WTC11 (cell line): ENCODE measurements around the gene R3HDML. TPM values are rescaled to one million over a fixed set of nuclear protein-coding genes. Genes with fewer than 3 reads are reported as not detected.
"Not testable (repeated sequence)": the region's sequence is repeated elsewhere in the genome, so short reads cannot be mapped to it uniquely, and the experiment has no call there.

Experiments
- ATAC-seq: fragments of 200-7000 bp; cut with Tn5 transposase; 2 replicates; pipeline ENCODE4 v1.10.0; 2021; ENCODE audit warnings: mild to moderate bottlenecking, moderate library complexity
- CTCF ChIA-PET: fragments of 300-600 bp; sonication (Branson Sonifier 250); formaldehyde crosslinking; loops from one replicate; lab custom pipeline; 2021; ENCODE audit warnings: antibody characterized with exemption; lab: Charles Lee
- POLR2A ChIA-PET: fragments of 350-600 bp; sonication (Branson Sonifier 250); formaldehyde crosslinking; loops from one replicate; lab custom pipeline; 2021; ENCODE audit warnings: antibody characterized with exemption; lab: Charles Lee
- DNase-seq: peaks from one replicate; pipeline ENCODE4 v3.0.0; 2021; ENCODE audit warnings: low spot score
- H3K27ac Mint-ChIP-seq: 2 replicates; pipeline ENCODE4 v1.8.0; 2021; ENCODE audit warnings: mixed read lengths
- H3K27me3 Mint-ChIP-seq: 2 replicates; pipeline ENCODE4 v1.8.0; 2021; ENCODE audit warnings: low read depth, mild to moderate bottlenecking, moderate library complexity, mixed read lengths
- H3K36me3 Mint-ChIP-seq: 2 replicates; pipeline ENCODE4 v1.8.0; 2021; ENCODE audit warnings: mixed read lengths
- H3K4me1 Mint-ChIP-seq: 2 replicates; pipeline ENCODE4 v1.8.0; 2022; ENCODE audit warnings: mixed read lengths
- H3K4me3 Mint-ChIP-seq: 2 replicates; pipeline ENCODE4 v1.8.0; 2021; ENCODE audit warnings: mild to moderate bottlenecking, moderate library complexity, mixed read lengths
- H3K9me3 Mint-ChIP-seq: 2 replicates; pipeline ENCODE4 v1.8.0; 2021; ENCODE audit warnings: mixed read lengths
- ATF1 ChIP-seq: sonication (generic); formaldehyde crosslinking; IDR thresholded peaks from 2 replicates; pipeline ENCODE4 v1.8.1; 2023; ENCODE audit warnings: mild to moderate bottlenecking, moderate library complexity, missing genetic modification reagents
- CREB1 ChIP-seq: sonication (generic); formaldehyde crosslinking; IDR thresholded peaks from 2 replicates; pipeline ENCODE4 v1.8.0; 2023; ENCODE audit warnings: mild to moderate bottlenecking, missing genetic modification reagents
- FOXK1 ChIP-seq: sonication (generic); formaldehyde crosslinking; IDR thresholded peaks from 2 replicates; pipeline ENCODE4 v1.8.0; 2022; ENCODE audit warnings: mild to moderate bottlenecking, moderate library complexity, missing genetic modification reagents
- JAZF1 ChIP-seq: fragments of 250-450 bp; sonication (Bioruptor Pico); IDR thresholded peaks from 2 replicates; pipeline ENCODE4 v1.9.0; 2021; ENCODE audit warnings: moderate library complexity, mild to moderate bottlenecking, inconsistent platforms
- RELA ChIP-seq: sonication (generic); formaldehyde crosslinking; IDR thresholded peaks from 2 replicates; pipeline ENCODE4 v1.8.1; 2022; ENCODE audit warnings: missing genetic modification reagents, mild to moderate bottlenecking, borderline replicate concordance
- SP1 ChIP-seq: sonication (generic); formaldehyde crosslinking; conservative IDR thresholded peaks from 2 replicates; pipeline ENCODE4 v1.8.1; 2022; ENCODE audit warnings: missing genetic modification reagents
- TEAD1 ChIP-seq: sonication (generic); formaldehyde crosslinking; IDR thresholded peaks from 2 replicates; pipeline ENCODE4 v1.8.0; 2022; ENCODE audit warnings: mild to moderate bottlenecking, missing genetic modification reagents
- ZNF219 ChIP-seq: sonication (generic); formaldehyde crosslinking; IDR thresholded peaks from 2 replicates; pipeline ENCODE4 v1.8.0; 2023; ENCODE audit warnings: missing genetic modification reagents, mild to moderate bottlenecking, borderline replicate concordance
- ZNF671 ChIP-seq: fragments of 250-450 bp; sonication (Bioruptor Pico); IDR thresholded peaks from 2 replicates; pipeline ENCODE4 v1.8.0; 2021; ENCODE audit warnings: mild to moderate bottlenecking
- total RNA-seq: library from RNA; stranded (reverse); gene quantifications from 3 replicates; pipeline ENCODE4 v1.2.3, GENCODE V29; 2021
- TF ChIP-seq, protein P1 (sequence below): sonication (generic); formaldehyde crosslinking; IDR thresholded peaks from 2 replicates; pipeline ENCODE4 v1.8.0; 2023; ENCODE audit warnings: missing genetic modification reagents, mild to moderate bottlenecking, borderline replicate concordance
- TF ChIP-seq, protein P2 (sequence below): sonication (generic); formaldehyde crosslinking; IDR thresholded peaks from 2 replicates; pipeline ENCODE4 v1.8.1; 2022; ENCODE audit warnings: mild to moderate bottlenecking, missing genetic modification reagents, moderate library complexity, borderline replicate concordance
- TF ChIP-seq, protein P3 (sequence below): sonication (generic); formaldehyde crosslinking; IDR thresholded peaks from 2 replicates; pipeline ENCODE4 v1.8.1; 2023; ENCODE audit warnings: mild to moderate bottlenecking, missing genetic modification reagents, moderate library complexity
- TF ChIP-seq, protein P4 (sequence below): sonication (generic); formaldehyde crosslinking; IDR thresholded peaks from 2 replicates; pipeline ENCODE4 v1.8.0; 2022; ENCODE audit warnings: mild to moderate bottlenecking, missing genetic modification reagents
- TF ChIP-seq, protein P5 (sequence below): fragments of 200-600 bp; IDR thresholded peaks from 2 replicates; pipeline ENCODE4 v1.8.0; 2022; ENCODE audit warnings: antibody characterized with exemption
- TF ChIP-seq, protein P6 (sequence below): fragments of 250-450 bp; sonication (Bioruptor Pico); IDR thresholded peaks from 2 replicates; pipeline ENCODE4 v1.9.0; 2021; ENCODE audit warnings: moderate library complexity, mild to moderate bottlenecking, inconsistent platforms, borderline replicate concordance

R3HDML gene
- total RNA-seq, 1 experiment from 2014 or later: not detected

DNA sequence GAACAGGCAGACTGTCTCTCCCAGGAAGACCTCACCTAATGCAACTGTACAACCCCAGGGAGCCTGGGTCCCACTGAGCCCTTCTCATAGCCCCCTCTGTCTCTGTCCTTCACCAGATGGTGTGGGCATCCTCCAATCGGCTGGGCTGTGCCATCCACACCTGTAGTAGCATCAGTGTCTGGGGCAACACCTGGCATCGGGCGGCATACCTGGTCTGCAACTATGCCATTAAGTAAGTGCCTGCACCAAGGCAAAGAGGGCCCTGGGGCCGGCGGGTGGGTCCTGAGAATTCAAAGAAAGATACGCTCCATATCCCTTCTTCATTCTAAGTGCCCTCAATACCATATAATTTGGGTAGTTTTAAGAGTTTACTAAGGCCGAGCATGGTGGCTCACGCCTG is 8.3 kb downstream of the R3HDML start:
- Mint-ChIP-seq H3K4me3 (no peak overlapping the region), H3K27me3 (no peaks in the 10 kb centered on the region)
- CTCF ChIA-PET: interaction anchor here (1.2 to 1.3 kb wide), 2 partner anchors 34 to 123 kb away, joined by 3 to 5 read pairs; partner anchors contain the start of gene FITM2
- DNase-seq: no peak
- TF ChIP-seq, protein P1, sequence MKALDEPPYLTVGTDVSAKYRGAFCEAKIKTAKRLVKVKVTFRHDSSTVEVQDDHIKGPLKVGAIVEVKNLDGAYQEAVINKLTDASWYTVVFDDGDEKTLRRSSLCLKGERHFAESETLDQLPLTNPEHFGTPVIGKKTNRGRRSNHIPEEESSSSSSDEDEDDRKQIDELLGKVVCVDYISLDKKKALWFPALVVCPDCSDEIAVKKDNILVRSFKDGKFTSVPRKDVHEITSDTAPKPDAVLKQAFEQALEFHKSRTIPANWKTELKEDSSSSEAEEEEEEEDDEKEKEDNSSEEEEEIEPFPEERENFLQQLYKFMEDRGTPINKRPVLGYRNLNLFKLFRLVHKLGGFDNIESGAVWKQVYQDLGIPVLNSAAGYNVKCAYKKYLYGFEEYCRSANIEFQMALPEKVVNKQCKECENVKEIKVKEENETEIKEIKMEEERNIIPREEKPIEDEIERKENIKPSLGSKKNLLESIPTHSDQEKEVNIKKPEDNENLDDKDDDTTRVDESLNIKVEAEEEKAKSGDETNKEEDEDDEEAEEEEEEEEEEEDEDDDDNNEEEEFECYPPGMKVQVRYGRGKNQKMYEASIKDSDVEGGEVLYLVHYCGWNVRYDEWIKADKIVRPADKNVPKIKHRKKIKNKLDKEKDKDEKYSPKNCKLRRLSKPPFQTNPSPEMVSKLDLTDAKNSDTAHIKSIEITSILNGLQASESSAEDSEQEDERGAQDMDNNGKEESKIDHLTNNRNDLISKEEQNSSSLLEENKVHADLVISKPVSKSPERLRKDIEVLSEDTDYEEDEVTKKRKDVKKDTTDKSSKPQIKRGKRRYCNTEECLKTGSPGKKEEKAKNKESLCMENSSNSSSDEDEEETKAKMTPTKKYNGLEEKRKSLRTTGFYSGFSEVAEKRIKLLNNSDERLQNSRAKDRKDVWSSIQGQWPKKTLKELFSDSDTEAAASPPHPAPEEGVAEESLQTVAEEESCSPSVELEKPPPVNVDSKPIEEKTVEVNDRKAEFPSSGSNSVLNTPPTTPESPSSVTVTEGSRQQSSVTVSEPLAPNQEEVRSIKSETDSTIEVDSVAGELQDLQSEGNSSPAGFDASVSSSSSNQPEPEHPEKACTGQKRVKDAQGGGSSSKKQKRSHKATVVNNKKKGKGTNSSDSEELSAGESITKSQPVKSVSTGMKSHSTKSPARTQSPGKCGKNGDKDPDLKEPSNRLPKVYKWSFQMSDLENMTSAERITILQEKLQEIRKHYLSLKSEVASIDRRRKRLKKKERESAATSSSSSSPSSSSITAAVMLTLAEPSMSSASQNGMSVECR: no peak
- TF ChIP-seq ZNF671 (CRISPR knock-in tag): no peak
- TF ChIP-seq, protein P2, sequence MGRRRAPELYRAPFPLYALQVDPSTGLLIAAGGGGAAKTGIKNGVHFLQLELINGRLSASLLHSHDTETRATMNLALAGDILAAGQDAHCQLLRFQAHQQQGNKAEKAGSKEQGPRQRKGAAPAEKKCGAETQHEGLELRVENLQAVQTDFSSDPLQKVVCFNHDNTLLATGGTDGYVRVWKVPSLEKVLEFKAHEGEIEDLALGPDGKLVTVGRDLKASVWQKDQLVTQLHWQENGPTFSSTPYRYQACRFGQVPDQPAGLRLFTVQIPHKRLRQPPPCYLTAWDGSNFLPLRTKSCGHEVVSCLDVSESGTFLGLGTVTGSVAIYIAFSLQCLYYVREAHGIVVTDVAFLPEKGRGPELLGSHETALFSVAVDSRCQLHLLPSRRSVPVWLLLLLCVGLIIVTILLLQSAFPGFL (CRISPR knock-in tag): no peak
- no peak for TF ChIP-seq ZNF219 (CRISPR knock-in tag)
- no peak for TF ChIP-seq CREB1 (CRISPR knock-in tag)
- TF ChIP-seq, protein P3, sequence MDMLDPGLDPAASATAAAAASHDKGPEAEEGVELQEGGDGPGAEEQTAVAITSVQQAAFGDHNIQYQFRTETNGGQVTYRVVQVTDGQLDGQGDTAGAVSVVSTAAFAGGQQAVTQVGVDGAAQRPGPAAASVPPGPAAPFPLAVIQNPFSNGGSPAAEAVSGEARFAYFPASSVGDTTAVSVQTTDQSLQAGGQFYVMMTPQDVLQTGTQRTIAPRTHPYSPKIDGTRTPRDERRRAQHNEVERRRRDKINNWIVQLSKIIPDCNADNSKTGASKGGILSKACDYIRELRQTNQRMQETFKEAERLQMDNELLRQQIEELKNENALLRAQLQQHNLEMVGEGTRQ (CRISPR knock-in tag): no peak
- no peak for TF ChIP-seq RELA
- TF ChIP-seq SP1: no peak
- TF ChIP-seq, protein P4, sequence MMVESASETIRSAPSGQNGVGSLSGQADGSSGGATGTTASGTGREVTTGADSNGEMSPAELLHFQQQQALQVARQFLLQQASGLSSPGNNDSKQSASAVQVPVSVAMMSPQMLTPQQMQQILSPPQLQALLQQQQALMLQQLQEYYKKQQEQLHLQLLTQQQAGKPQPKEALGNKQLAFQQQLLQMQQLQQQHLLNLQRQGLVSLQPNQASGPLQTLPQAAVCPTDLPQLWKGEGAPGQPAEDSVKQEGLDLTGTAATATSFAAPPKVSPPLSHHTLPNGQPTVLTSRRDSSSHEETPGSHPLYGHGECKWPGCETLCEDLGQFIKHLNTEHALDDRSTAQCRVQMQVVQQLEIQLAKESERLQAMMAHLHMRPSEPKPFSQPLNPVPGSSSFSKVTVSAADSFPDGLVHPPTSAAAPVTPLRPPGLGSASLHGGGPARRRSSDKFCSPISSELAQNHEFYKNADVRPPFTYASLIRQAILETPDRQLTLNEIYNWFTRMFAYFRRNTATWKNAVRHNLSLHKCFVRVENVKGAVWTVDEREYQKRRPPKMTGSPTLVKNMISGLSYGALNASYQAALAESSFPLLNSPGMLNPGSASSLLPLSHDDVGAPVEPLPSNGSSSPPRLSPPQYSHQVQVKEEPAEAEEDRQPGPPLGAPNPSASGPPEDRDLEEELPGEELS (CRISPR knock-in tag): no peak
- TF ChIP-seq, protein P5, sequence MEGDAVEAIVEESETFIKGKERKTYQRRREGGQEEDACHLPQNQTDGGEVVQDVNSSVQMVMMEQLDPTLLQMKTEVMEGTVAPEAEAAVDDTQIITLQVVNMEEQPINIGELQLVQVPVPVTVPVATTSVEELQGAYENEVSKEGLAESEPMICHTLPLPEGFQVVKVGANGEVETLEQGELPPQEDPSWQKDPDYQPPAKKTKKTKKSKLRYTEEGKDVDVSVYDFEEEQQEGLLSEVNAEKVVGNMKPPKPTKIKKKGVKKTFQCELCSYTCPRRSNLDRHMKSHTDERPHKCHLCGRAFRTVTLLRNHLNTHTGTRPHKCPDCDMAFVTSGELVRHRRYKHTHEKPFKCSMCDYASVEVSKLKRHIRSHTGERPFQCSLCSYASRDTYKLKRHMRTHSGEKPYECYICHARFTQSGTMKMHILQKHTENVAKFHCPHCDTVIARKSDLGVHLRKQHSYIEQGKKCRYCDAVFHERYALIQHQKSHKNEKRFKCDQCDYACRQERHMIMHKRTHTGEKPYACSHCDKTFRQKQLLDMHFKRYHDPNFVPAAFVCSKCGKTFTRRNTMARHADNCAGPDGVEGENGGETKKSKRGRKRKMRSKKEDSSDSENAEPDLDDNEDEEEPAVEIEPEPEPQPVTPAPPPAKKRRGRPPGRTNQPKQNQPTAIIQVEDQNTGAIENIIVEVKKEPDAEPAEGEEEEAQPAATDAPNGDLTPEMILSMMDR: no peak
- TF ChIP-seq, protein P6, sequence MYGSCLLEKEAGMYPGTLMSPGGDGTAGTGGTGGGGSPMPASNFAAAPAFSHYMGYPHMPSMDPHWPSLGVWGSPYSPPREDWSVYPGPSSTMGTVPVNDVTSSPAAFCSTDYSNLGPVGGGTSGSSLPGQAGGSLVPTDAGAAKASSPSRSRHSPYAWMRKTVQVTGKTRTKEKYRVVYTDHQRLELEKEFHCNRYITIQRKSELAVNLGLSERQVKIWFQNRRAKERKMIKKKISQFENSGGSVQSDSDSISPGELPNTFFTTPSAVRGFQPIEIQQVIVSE: no peak
- TF ChIP-seq FOXK1: no peak
- no peak for TF ChIP-seq TEAD1 (CRISPR knock-in tag)
- TF ChIP-seq ATF1 (CRISPR knock-in tag): no peak
- TF ChIP-seq JAZF1 (CRISPR knock-in tag): no peak
- TF ChIP-seq, all 79 proteins: peak for 0
- ATAC-seq: no peak
- H3K36me3 Mint-ChIP-seq: no peaks in the 10 kb centered on the region
- POLR2A ChIA-PET: no interaction called here
- H3K9me3 Mint-ChIP-seq: no peaks in the 10 kb centered on the region
- no peaks in the 10 kb centered on the region for H3K4me1 Mint-ChIP-seq
- no peak overlapping the region for H3K27ac Mint-ChIP-seq

DNA sequence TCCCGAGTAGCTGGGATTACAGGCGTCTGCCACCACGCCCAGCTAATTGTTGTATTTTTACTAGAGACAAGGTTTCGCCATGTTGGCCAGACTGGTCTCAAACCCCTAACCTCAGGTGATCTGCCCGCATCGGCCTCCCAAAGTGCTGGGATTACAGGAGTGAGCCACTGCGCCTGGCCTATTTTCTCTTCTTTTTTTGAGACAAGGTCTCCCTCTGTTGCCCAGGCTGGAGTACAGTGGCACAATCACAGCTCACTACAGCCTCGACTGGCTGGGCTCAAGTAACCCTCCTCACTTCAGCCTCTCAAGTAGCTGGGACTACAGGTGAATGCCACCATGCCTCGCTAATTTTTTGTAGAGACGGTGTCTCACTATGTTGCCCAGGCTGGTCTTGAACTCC is 9.1 kb downstream of the R3HDML start:
- H3K4me1 Mint-ChIP-seq, H3K36me3 Mint-ChIP-seq, ATAC-seq, DNase-seq, H3K27ac Mint-ChIP-seq, POLR2A ChIA-PET, H3K4me3 Mint-ChIP-seq, H3K9me3 Mint-ChIP-seq, H3K27me3 Mint-ChIP-seq: not testable (repeated sequence)
- CTCF ChIA-PET: interaction anchor here (0.8 to 1.3 kb wide), 3 partner anchors 35 to 129 kb away, joined by 3 to 5 read pairs (median 4); partner anchors contain the start of gene FITM2
